ENCODE measurements around the gene ZNF319.

Gene ZNF319

DNA sequence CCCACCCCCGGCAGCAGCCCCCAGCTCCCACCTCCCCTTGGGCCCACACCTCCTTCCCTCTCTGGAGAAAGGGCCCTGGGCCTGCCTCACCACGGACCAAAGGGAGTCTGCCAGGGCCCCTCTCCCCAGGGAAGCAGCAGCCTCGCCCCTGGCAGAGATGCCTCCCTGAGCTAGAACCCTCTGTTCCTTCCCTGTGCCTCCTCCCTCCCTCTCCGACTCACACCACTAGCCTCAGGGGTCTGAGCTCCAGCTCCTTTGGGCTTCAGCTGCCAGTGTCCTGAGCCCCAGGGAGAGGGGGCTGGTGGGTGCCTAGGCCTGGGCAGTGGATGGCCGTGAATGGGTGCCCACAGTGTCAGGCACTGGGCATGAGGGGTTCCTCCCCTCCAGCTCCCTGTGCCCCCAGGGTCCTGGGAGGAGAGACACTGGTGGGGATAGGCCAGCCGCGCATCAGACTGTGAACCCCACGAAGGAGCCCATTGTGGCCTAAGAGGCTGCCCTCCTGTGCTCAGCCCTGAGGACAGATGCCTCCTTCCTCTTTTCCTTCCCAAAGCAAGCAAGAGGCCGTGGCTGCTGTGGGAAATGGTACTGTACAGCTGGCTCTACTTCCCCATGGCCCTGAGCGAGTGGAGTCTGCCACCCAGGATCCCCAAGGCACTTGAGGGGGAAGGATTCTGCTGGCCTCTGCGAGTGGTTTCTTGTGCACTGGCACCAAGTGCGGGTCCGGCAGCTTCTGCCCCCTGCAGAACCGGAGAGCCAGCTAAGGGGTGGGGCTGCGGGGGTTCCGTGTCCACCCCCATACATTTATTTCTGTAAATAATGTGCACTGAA is 45.8 kb upstream of the ZNF319 start:
- no peak overlapping the region for H3K4me3 ChIP-seq (ENCODE audit: low read depth, low read length)
- no peak for TF ChIP-seq CTCF (IDR thresholded peaks at IDR 0.05; ENCODE audit: borderline replicate concordance, insufficient read depth, low read depth, low read length)

DNA sequence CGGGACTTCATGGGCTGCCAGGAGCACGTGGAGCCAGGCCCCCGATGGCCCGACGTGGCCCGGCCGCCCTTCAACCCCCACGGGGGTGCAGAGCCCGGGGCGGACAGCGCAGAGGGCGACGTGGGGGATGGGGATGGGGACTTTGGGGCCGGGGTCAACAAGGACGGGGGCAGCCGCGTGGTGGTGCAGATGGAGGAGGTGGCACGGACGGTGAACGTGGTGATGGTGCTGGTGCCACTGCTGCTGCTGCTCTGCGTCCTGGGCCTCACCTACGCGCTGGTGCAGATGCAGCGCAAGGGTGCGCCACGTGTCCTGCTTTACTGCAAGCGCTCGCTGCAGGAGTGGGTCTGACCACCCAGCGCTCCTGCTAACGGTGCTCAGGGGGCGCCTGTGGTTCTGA is 44.6 kb upstream of the ZNF319 start:
- H3K4me3 ChIP-seq (ENCODE audit: low read depth, low read length), result no peak overlapping the region
- no peak for TF ChIP-seq CTCF (IDR thresholded peaks at IDR 0.05; ENCODE audit: borderline replicate concordance, insufficient read depth, low read depth, low read length)

DNA sequence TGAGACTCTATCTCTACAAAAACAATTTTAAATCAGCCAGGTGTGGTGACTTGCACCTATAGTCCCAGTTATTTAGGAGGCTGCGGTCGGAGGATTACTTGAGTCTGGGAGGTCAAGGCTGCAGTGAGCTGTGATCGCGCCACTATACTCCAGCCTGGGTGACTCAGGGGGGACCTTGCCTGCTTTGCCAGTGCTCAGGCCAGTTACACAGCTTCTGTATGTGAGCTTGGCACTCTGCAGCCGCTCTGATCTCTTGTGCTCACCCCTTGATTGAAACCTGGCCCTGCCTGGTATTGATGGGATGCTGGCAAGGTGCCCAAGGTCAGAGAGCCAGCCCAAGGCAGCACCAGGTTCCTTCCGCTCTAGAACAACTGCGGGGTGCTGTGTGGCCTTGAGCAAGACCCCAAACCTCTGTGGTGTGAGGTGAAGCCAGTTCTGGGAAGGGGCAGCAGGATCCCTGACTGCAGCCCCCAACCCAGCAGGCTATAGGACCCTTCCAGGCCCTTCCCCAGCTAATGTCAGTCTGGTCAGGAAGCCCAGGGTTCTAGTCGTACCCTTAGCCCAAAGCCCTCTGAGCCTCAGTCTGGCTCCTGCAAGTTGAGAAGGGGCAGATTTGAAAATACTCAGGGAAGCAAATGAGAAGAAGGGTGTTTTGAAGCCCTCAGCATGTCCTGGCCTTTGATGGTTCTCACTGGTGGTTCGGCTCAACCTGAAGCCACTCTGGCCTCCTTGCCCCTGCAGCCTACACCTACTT is 44.0 kb upstream of the ZNF319 start:
- no peak overlapping the region for H3K4me3 ChIP-seq (ENCODE audit: low read depth, low read length)
- no peak for TF ChIP-seq CTCF (IDR thresholded peaks at IDR 0.05; ENCODE audit: borderline replicate concordance, insufficient read depth, low read depth, low read length)

DNA sequence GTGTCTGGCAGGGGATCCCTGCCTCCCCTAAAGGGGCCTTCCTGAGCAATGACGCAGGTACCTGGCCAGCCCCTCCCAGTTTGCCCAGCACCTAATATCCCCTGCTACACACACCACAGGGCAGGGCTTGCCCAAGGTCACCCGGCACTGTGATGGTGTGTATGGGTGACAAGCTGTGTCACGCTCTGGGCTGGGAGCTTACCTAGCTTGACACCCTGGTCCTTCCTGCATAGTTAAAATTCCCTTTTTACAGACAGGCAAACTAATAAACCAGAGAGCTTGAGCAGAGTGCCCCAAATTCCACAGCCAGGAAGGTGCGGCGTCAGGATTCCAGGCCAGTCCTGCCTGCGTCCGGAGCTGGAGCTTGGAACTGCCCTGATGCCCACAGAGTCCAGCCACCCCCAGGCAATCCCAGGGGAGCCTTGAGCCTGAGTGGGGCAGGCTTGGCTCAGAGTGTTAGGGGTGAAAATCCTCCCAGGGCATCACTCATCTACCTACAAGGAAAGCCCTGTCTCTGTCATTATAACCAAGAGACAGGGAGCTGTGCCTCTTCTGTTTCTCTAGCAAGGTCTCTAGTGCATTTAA is 43.2 kb upstream of the ZNF319 start:
- no peak overlapping the region for H3K4me3 ChIP-seq (ENCODE audit: low read depth, low read length)
- TF ChIP-seq CTCF (IDR thresholded peaks at IDR 0.05; ENCODE audit: borderline replicate concordance, insufficient read depth, low read depth, low read length), result no peak

DNA sequence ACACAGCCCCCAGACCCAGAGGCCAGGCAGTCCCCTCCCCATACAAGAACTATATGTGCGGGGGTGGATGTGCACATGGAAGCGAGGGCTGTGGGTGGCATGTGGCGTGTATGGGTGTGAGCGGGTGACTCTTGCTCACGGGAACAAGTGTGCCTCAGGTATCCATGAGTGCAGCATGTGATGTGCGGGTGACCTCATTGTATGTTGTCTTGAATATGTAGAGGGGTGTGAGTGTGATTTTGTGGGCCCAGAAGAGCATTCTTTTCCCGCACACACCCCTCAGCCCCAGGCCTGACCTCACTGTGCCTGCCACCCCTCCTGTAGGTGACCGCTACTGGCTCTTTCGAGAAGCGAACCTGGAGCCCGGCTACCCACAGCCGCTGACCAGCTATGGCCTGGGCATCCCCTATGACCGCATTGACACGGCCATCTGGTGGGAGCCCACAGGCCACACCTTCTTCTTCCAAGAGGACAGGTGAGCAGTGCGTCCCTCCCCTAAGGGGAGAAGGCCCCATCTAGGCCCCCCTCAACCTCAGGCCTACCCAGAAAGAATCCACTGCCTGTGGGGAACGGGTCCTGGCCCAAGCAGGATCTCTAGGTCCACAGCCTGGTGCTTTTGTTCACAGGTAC is 42.5 kb upstream of the ZNF319 start:
- no peak overlapping the region for H3K4me3 ChIP-seq (ENCODE audit: low read depth, low read length)

More for the DNA sequence above, 42.5 kb upstream of the ZNF319 start:
- TF ChIP-seq CTCF (IDR thresholded peaks at IDR 0.05; ENCODE audit: borderline replicate concordance, insufficient read depth, low read depth, low read length), result no peak
